MCF 10A (cell line): ENCODE data around the gene BMP8B. TPM values are rescaled to one million over a fixed set of nuclear protein-coding genes. Genes with fewer than 3 reads are reported as not detected.
A peak's percentile ranks its signal among the peaks of the same experiment; 100 is the strongest.

Experiments
- BruUV-seq: library from RNA; stranded (reverse); fragments of 400-500 nt; replicated peaks from 2 replicates; lab custom pipeline; 2021; lab: Mats Ljungman, UMichigan
- CTCF ChIA-PET: fragments of 300-600 bp; sonication (Branson Sonifier 250); formaldehyde crosslinking; extraction: SDS; loops from one replicate; lab custom pipeline; 2021; ENCODE audit warnings: antibody characterized with exemption, inconsistent platforms; lab: Yijun Ruan, JAX
- POLR2A ChIA-PET: fragments of 300-600, 350-650 bp; sonication (Branson Sonifier 250); formaldehyde crosslinking; extraction: SDS; loops from one replicate; lab custom pipeline; 2020; ENCODE audit warnings: antibody characterized with exemption, inconsistent platforms; lab: Yijun Ruan, JAX
- DNase-seq: peaks from one replicate; pipeline ENCODE4 v3.0.0-alpha.2; 2018; ENCODE audit not compliant: unreplicated experiment
- H3K27ac Mint-ChIP-seq: one replicate; pipeline ENCODE4 v1.8.0; 2022; ENCODE audit warnings: mild to moderate bottlenecking, low read depth, mixed read lengths; ENCODE audit not compliant: unreplicated experiment
- H3K27me3 Mint-ChIP-seq: one replicate; pipeline ENCODE4 v1.8.0; 2022; ENCODE audit warnings: mixed read lengths; ENCODE audit not compliant: insufficient read depth, unreplicated experiment
- H3K36me3 Mint-ChIP-seq: one replicate; pipeline ENCODE4 v1.8.0; 2022; ENCODE audit warnings: mild to moderate bottlenecking, moderate library complexity, mixed read lengths; ENCODE audit not compliant: insufficient read depth, unreplicated experiment
- H3K4me1 Mint-ChIP-seq: one replicate; pipeline ENCODE4 v1.8.0; 2022; ENCODE audit warnings: mixed read lengths; ENCODE audit not compliant: insufficient read depth, unreplicated experiment
- H3K4me3 Mint-ChIP-seq: one replicate; pipeline ENCODE4 v1.8.0; 2022; ENCODE audit warnings: mild to moderate bottlenecking, moderate library complexity, mixed read lengths; ENCODE audit not compliant: unreplicated experiment
- H3K9me3 Mint-ChIP-seq: one replicate; pipeline ENCODE4 v1.8.0; 2022; ENCODE audit warnings: mixed read lengths; ENCODE audit not compliant: unreplicated experiment
- CTCF ChIP-seq: fragments of 200-600 bp; IDR thresholded peaks from one replicate; pipeline ENCODE4 v1.8.0; 2022; ENCODE audit warnings: antibody characterized with exemption, mild to moderate bottlenecking; ENCODE audit not compliant: unreplicated experiment
- intact Hi-C: fragments of 100-400 bp; cut with micrococcal nuclease; formaldehyde crosslinking; loops from 2 replicates; pipeline ENCODE4 v1.14.1; 2022
- total RNA-seq: library from RNA; stranded (reverse); gene quantifications from 2 replicates; pipeline ENCODE4 v1.2.3, GENCODE V29; 2022

The BMP8B gene
- total RNA-seq, 1 experiment from 2014 or later = 0.21 TPM

DNA sequence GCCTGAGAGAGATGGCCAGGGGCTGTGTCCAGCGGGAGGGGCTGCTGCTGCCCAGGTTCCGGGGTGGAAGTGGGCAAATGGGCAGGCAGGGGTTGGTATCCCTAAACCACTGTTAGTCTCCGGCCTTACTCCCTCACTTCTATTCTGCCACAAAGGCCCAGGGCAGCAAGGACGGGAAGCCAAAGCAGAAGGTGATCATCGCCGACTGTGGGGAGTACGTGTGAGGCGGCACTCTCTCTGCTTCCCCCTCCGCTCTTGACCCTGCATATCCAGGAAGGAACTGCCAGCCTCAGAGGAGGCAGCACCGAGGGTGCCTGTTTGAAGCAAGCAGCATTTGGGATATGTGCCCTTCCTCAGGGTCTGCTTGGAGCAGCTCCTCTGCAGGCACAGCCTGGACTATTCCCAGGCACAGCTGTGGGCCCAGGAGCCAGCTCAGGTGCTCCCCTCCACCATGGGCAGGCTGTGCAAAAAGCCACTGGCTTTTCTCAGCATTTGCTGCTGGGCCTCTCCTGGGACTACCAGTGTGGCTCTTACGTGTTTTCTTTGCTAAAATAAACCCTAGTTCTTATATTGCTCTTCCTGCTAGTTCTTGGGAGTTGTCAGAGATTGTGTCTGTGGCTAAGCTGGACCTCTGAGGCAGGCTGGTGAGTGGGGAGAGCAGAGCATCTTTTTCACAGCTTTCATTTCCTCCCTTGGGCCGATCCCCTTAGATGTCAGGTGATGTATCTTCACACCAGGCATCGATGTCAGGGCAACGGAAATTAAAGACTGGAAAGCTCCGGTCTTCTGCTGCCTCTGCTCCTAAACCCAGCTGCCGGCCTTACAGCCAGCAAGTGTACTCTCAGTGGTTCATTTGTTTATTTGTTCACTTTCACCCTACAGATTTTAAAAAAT is 35.3 kb downstream of the BMP8B start:
- H3K4me3 Mint-ChIP-seq = no peak overlapping the region
- TSS peak; percentile 65 for BruUV-seq
- POLR2A ChIA-PET = no interaction called here
- DNase-seq = no peak
- no peaks in the 10 kb centered on the region for H3K4me1 Mint-ChIP-seq
- TF ChIP-seq CTCF = no peak
- intact Hi-C loops = no loop called here
- H3K27ac Mint-ChIP-seq = no peak overlapping the region
- no peaks in the 10 kb centered on the region for H3K27me3 Mint-ChIP-seq
- no peaks in the 10 kb centered on the region for H3K9me3 Mint-ChIP-seq
- H3K36me3 Mint-ChIP-seq = peaks cover 68% of the 10 kb centered on the region
- CTCF ChIA-PET = interaction anchor here (0.6 kb wide), 1 partner anchor 152 kb away, joined by 3 read pairs; no protein-coding TSS in a partner anchor

DNA sequence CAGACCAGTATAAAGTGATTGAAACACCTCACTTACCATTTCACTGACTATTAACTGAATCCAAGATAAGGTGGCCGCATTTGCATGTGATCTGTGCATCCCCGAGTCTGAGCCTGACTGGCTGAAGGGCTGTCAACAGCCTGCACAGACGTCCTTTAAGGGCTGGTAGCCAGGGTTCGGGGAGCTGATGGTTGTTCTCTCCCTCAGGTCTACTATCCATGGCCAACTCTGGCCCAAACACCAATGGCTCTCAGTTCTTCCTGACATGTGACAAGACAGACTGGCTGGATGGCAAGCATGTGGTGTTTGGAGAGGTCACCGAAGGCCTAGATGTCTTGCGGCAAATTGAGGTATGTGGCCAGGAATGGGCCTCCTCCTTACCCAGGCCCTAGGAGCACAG is 36.0 kb downstream of the BMP8B start:
- ChIA-PET CTCF (interaction anchor here (0.6 to 0.8 kb wide), 2 partner anchors 151 to 167 kb away, joined by 3 to 5 read pairs; no protein-coding TSS in a partner anchor), POLR2A (no interaction called here)
- BruUV-seq = no TSS peak
- intact Hi-C loops = no loop called here
- H3K27ac Mint-ChIP-seq = no peak overlapping the region
- H3K9me3 Mint-ChIP-seq = no peaks in the 10 kb centered on the region
- TF ChIP-seq CTCF = no peak
- DNase-seq = no peak
- H3K27me3 Mint-ChIP-seq = no peaks in the 10 kb centered on the region
- no peaks in the 10 kb centered on the region for H3K4me1 Mint-ChIP-seq
- H3K36me3 Mint-ChIP-seq = peaks cover 72% of the 10 kb centered on the region
- H3K4me3 Mint-ChIP-seq = no peak overlapping the region

GRCh38 chr1:39751595-39751994 is 37.1 kb downstream of the BMP8B start:
- ChIA-PET CTCF (interaction anchor here (0.8 kb wide), 1 partner anchor 168 kb away, joined by 5 read pairs; no protein-coding TSS in a partner anchor), POLR2A (interaction anchor here (0.6 to 1.1 kb wide), 2 partner anchors 9 to 1114 kb away, joined by 3 to 5 read pairs; no protein-coding TSS in a partner anchor)
- no peak for DNase-seq
- Mint-ChIP-seq H3K4me1 (no peaks in the 10 kb centered on the region), H3K36me3 (peaks cover 78% of the 10 kb centered on the region), H3K27me3 (no peaks in the 10 kb centered on the region), H3K4me3 (no peak overlapping the region), H3K9me3 (no peaks in the 10 kb centered on the region), H3K27ac (no peak overlapping the region)
- BruUV-seq = no TSS peak
- no peak for TF ChIP-seq CTCF
- intact Hi-C loops = no loop called here

DNA sequence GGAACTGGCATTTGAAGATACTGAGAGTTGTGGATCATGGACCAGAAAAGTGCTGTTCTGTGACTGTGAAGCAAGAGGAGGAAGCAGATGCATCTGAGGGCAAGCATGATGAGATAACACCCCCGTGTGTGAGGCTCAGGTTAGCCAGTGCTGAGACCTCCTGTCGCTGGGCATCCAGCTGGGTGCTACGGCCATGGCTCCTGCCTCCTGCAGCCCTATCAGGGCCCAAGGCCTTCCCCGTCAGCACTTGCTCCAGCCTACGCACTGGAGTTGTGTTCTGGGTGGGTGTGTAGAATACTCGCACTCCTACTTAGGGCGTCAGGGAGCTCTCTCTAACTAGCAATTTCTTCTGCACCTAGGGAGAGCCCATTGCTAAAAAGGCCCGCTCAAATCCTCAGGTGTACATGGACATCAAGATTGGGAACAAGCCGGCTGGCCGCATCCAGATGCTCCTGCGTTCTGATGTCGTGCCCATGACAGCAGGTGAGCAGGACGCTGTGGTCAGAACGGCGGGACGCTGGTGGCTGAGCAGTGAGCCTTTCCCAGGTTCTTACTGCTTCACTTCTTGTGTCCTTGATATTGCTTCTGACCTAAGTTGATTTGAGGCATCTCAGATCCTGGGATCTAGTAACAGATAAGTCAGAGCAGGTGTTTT is 43.5 kb downstream of the BMP8B start:
- BruUV-seq = no TSS peak
- Mint-ChIP-seq H3K4me1 (peaks cover 2% of the 10 kb centered on the region), H3K36me3 (peaks cover 86% of the 10 kb centered on the region), H3K4me3 (no peak overlapping the region), H3K27me3 (no peaks in the 10 kb centered on the region), H3K27ac (no peak overlapping the region), H3K9me3 (no peaks in the 10 kb centered on the region)
- intact Hi-C loops = no loop called here
- DNase-seq = no peak
- CTCF ChIA-PET = interaction anchor here (1.0 kb wide), 1 partner anchor 172 kb away, joined by 3 read pairs; no protein-coding TSS in a partner anchor
- POLR2A ChIA-PET = no interaction called here
- TF ChIP-seq CTCF = no peak
